Prostate gland (tissue), 2 donors: ENCODE results near the gene ZNF181. TPM values are rescaled to one million over a fixed set of nuclear protein-coding genes. Genes with fewer than 3 reads are reported as not detected.

Experiments
- DNase-seq: peaks from one replicate; pipeline ENCODE4 v3.0.0-alpha.2; 2019; ENCODE audit warnings: low spot score
- H3K27ac ChIP-seq, 2 donors: fragments of 200-600 bp; sonication (generic); 2 replicates each; pipeline ENCODE4 v1.5.1; 2017 to 2019
- H3K27me3 ChIP-seq: fragments of 200-600 bp; sonication (generic); replicated peaks from 2 replicates; pipeline ENCODE4 v1.5.1; 2019; ENCODE audit not compliant: insufficient read depth
- H3K36me3 ChIP-seq, 2 donors: fragments of 200-600 bp; sonication (generic); 1 replicate in 1 of 2; 2 replicates in 1 of 2; pipeline versions ENCODE4 v1.5.1 to v1.8.1; 2017 to 2019
- H3K4me1 ChIP-seq: fragments of 200-600 bp; sonication (generic); replicated peaks from 2 replicates; pipeline ENCODE4 v1.5.1; 2019
- H3K4me3 ChIP-seq, 2 donors: fragments of 200-600 bp; sonication (generic); 2 replicates each; pipeline ENCODE4 v1.5.1; 2017 to 2019
- H3K9me3 ChIP-seq: fragments of 200-600 bp; sonication (generic); 2 replicates; pipeline ENCODE4 v1.5.1; 2017
- POLR2A ChIP-seq: fragments of 450-650 bp; IDR thresholded peaks from one replicate; pipeline ENCODE4 v1.6.1; 2016; ENCODE audit warnings: antibody characterized with exemption, mild to moderate bottlenecking
- POLR2AphosphoS5 ChIP-seq: sonication (generic); formaldehyde crosslinking; IDR thresholded peaks from one replicate; pipeline ENCODE4 v1.6.1; 2017; ENCODE audit warnings: antibody characterized with exemption
- WGBS: methylation state at CpG from one replicate; pipeline ENCODE4 v1.1.5; 2018; 5-methylcytosine and 5-hydroxymethylcytosine counted together
- intact Hi-C: fragments of 100-400 bp; cut with DNase I; formaldehyde crosslinking; loops from one replicate; pipeline ENCODE4 v1.14.2; 2022
- total RNA-seq, 2 donors: library from RNA; depleted of rRNA; stranded (reverse); fragments of >200 nt; gene quantifications; one replicate each; pipeline ENCODE4 v1.1.0, GENCODE V29; 2016
- TF ChIP-seq, protein P1 (sequence below), 4 experiments: fragments of 200-600 bp in 2 of 4; fragments of 450-650 bp in 2 of 4; sonication (generic) in 2 of 4; IDR thresholded peaks; 1 replicate in 3 of 4; 2 replicates in 1 of 4; pipeline ENCODE4 v1.5.1; 2016 to 2019; ENCODE audit warnings: antibody characterized with exemption in 4 of 4, mild to moderate bottlenecking in 2 of 4, moderate library complexity in 2 of 4

The ZNF181 gene
- total RNA-seq, 2 donors from 2014 or later: 18.1 to 38.1 TPM

DNA sequence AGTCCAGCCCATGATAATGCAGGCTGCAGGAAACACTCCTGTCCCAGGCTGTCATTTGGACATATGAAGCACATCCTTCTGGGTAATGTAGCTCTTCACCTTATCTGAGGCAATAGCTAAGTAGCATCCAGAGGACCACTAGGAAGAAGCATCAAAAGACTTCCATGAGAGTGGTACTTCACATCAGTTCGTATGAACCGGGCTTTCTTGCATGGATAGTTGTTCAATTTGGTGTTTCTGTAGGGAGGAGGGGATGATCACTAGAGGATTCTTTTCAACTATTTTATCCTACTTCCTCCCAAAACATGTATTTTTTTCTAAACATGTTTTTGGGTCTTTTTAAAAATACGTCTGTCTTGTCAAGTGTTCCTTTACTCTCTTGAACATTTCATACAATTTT lies 43.7 kb upstream of the ZNF181 start:
- 86% methylated on average over 3 of the region's 3 CpGs for WGBS
- intact Hi-C loops: no loop called here

GRCh38 chr19:34692549-34692948 lies 41.5 kb upstream of the ZNF181 start:
- Histone ChIP-seq H3K27me3 (no peaks in the 10 kb centered on the region), H3K36me3 (no peaks in the 10 kb centered on the region), H3K9me3 (no peaks in the 10 kb centered on the region), H3K27ac (no peak overlapping the region), H3K4me1 (no peaks in the 10 kb centered on the region), H3K4me3 (no peak overlapping the region)
- 36% methylated on average over 2 of the region's 2 CpGs for WGBS
- DNase-seq: no peak
- TF ChIP-seq, protein P1, sequence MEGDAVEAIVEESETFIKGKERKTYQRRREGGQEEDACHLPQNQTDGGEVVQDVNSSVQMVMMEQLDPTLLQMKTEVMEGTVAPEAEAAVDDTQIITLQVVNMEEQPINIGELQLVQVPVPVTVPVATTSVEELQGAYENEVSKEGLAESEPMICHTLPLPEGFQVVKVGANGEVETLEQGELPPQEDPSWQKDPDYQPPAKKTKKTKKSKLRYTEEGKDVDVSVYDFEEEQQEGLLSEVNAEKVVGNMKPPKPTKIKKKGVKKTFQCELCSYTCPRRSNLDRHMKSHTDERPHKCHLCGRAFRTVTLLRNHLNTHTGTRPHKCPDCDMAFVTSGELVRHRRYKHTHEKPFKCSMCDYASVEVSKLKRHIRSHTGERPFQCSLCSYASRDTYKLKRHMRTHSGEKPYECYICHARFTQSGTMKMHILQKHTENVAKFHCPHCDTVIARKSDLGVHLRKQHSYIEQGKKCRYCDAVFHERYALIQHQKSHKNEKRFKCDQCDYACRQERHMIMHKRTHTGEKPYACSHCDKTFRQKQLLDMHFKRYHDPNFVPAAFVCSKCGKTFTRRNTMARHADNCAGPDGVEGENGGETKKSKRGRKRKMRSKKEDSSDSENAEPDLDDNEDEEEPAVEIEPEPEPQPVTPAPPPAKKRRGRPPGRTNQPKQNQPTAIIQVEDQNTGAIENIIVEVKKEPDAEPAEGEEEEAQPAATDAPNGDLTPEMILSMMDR (IDR thresholded peaks at IDR 0.05): no peak
- TF ChIP-seq POLR2AphosphoS5 (no peak), POLR2A (no peak)
- intact Hi-C loops: no loop called here

More for the DNA sequence above, 43.7 kb upstream of the ZNF181 start:
- no peak for DNase-seq
- H3K9me3 ChIP-seq: no peaks in the 10 kb centered on the region
- H3K27ac ChIP-seq: no peak overlapping the region
- H3K4me1 ChIP-seq: no peaks in the 10 kb centered on the region
- no peak for TF ChIP-seq POLR2AphosphoS5
- no peak for TF ChIP-seq POLR2A
- TF ChIP-seq, protein P1 (IDR thresholded peaks at IDR 0.05): no peak
- H3K4me3 ChIP-seq: no peak overlapping the region
- H3K36me3 ChIP-seq: no peaks in the 10 kb centered on the region
- no peaks in the 10 kb centered on the region for H3K27me3 ChIP-seq

GRCh38 chr19:34707661-34708060 lies 26.4 kb upstream of the ZNF181 start:
- TF ChIP-seq, protein P1 (IDR thresholded peaks at IDR 0.05): no peak
- no peak for TF ChIP-seq POLR2AphosphoS5
- TF ChIP-seq POLR2A: no peak
- intact Hi-C loops: no loop called here
- H3K4me3 ChIP-seq: no peak overlapping the region
- H3K36me3 ChIP-seq: no peaks in the 10 kb centered on the region
- no peaks in the 10 kb centered on the region for H3K4me1 ChIP-seq
- H3K27ac ChIP-seq: no peak overlapping the region
- H3K27me3 ChIP-seq: no peaks in the 10 kb centered on the region
- H3K9me3 ChIP-seq: no peaks in the 10 kb centered on the region
- no peak for DNase-seq
- 65% methylated on average over 2 of the region's 2 CpGs for WGBS

- no peak overlapping the region for H3K4me3 ChIP-seq
- H3K9me3 ChIP-seq: no peaks in the 10 kb centered on the region
- intact Hi-C loops: loop anchor here (2.0 to 5.0 kb wide), 2 partner anchors 73 to 210 kb away; no protein-coding TSS in a partner anchor
- H3K36me3 ChIP-seq: no peaks in the 10 kb centered on the region
- no peaks in the 10 kb centered on the region for H3K27me3 ChIP-seq
- H3K27ac ChIP-seq: no peak overlapping the region
- TF ChIP-seq, protein P1 (IDR thresholded peaks at IDR 0.05): no peak
- TF ChIP-seq POLR2A (no peak), POLR2AphosphoS5 (no peak)
- no peaks in the 10 kb centered on the region for H3K4me1 ChIP-seq
- DNase-seq: no peak
- 64% methylated on average over 6 of the region's 6 CpGs for WGBS
Observed at GRCh38 chr19:34711890-34712289, 22.2 kb upstream of the ZNF181 start.

DNA sequence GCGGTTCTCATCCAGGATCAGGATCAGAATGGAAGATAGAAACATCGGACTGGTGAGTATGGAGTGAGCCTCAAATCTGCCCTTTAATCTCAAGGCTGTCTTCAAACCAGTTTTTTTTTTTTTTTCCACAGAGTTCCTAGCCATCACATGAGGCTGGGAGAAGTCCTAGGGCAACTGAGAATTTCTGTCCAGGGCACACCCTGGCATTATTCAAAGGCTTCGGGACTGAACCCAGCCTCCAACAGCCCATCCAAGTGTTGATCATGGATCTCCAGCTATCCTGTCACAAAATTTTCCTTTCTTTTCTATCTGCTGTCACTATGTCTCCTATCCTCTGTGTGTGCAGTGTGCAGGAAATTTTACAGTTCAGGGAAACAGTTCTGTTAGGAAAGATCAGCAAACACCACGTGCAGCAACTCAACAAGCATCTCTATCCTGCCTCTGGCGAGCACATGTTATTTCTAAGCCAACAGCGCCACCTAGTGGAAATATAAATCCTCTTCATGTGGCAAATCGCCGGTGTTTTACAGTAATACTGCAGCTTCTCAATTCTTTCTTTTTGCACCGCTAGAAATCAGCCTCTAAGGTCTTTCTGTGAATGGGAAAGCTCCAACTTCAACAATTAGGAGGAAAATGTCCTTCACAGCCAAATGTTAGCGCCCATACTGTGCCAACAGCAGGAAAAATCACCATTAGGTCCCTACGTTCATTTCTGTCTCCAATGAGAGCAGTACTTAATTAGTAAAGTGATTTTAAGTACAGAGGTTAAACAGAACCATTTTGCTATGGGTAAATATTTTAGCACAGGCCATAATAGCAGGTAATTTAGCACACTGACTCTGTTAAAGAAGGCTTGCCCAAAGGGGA lies 21.4 kb upstream of the ZNF181 start:
- Histone ChIP-seq H3K27ac (no peak overlapping the region), H3K36me3 (no peaks in the 10 kb centered on the region), H3K9me3 (no peaks in the 10 kb centered on the region), H3K27me3 (no peaks in the 10 kb centered on the region), H3K4me3 (no peak overlapping the region), H3K4me1 (no peaks in the 10 kb centered on the region)
- TF ChIP-seq POLR2A (no peak), POLR2AphosphoS5 (peak; percentile 69)
- TF ChIP-seq, protein P1 (IDR thresholded peaks at IDR 0.05): peak; percentile 52 to 97 (median 84)
- DNase-seq: peak; percentile 77
- 35% methylated on average over 11 of the region's 11 CpGs for WGBS
- intact Hi-C loops: loop anchor here (2.0 to 5.0 kb wide), 2 partner anchors 74 to 210 kb away; no protein-coding TSS in a partner anchor
